GM19463 (cell line): ENCODE results near the gene CAPN5.
"Not testable (repeated sequence)": the region's sequence is repeated elsewhere in the genome, so short reads cannot be mapped to it uniquely, and the experiment has no call there.

Experiments used
- ATAC-seq: cut with Tn5 transposase; IDR thresholded peaks from one replicate; pipeline ENCODE4 v1.9.1; 2021; ENCODE audit warnings: mild to moderate bottlenecking, moderate library complexity; ENCODE audit not compliant: unreplicated experiment

Gene CAPN5

GRCh38 chr11:77042111-77042726, 24.6 kb upstream of the CAPN5 start:
- no peak for ATAC-seq

DNA sequence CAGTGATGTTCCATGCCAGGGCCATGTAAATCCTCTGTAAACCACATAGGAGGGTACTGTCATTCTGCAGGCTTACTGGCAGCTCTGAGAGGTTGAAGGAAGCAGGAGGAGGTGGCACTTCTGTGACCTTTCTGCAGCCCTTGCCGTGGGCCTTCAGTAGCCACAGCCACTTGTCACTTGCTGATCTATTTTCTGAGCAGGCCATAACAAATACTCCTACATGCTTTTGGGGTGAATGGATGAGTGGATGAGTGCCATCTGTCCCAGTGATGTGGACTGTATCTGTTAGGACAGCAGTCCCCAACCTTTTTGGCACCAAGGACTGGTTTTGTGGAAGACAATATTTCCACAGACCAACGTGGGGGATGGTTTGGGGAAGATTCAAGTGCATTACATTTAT, 22.4 kb upstream of the CAPN5 start:
- no peak for ATAC-seq

GRCh38 chr11:77044886-77045285, 21.9 kb upstream of the CAPN5 start:
- ATAC-seq, result no peak

DNA sequence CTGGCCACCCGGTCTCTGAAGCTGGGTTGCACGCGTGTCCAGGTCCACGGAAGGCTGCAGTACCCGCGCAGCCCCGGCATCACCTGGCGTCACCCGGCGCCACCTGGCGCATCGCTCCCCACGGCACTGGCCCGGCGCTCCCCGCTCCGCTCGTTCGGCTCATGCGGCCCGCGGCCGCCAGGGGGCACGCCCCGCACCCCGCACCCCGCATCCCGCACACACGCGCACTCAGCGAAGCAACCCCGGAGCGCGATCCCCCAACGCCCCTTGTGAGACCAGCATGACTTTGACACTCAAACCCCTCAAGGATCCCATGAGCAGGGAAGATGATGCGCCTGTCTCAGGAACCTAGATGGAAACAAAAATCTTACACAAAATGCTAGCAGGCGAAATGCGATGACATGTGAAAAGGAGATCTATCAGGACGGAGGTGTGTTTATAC, 20.7 kb upstream of the CAPN5 start:
- peak; percentile 49 for ATAC-seq

- ATAC-seq, result peak; percentile 82
Measured at GRCh38 chr11:77047007-77047927, 19.5 kb upstream of the CAPN5 start.

DNA sequence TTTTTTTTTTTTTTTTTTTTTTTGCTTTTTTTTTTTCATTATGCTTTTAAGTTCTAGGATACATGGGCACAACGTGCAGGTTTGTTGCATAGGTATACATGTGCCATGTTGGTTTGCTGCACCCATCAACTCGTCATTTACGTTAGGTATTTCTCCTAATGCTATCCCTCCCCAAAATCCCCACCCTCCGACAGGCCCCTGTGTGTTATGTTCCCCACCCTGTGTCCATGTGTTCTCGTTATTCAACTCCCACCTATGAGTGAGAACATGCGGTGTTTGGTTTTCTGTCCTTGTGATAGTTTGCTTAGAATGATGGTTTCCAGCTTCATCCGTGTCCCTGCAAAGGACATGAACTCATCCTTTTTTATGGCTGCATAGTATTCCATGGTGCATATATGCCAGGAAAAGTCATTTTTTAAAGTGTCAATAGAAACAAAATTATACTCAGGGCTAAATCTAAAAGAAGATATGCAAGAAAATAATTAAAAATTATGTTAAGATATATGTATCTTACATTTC, 18.8 kb upstream of the CAPN5 start:
- not testable (repeated sequence) for ATAC-seq

GRCh38 chr11:77049026-77049425, 17.7 kb upstream of the CAPN5 start:
- no peak for ATAC-seq

- ATAC-seq, result no peak
Measured at GRCh38 chr11:77051511-77051910, 15.3 kb upstream of the CAPN5 start.

DNA sequence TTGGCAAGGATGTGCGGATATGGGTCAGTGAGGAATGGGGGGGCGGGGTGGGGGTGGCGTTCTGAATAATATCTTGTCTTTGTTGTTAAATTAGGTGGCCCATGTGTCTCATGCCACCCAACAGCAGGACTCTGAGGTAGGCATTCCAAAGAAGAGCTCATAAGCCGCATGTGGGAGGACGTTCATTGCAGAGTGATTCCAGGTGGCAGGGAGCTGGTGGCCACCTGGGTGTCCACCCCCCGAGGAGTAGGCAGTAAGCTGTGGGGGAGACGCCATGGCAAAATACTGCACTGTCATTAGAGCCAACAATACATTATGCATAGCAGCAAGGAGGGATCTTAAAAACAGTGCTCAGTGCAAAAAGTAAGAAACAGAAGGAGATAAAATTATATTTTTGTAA, 14.3 kb upstream of the CAPN5 start:
- no peak for ATAC-seq

DNA sequence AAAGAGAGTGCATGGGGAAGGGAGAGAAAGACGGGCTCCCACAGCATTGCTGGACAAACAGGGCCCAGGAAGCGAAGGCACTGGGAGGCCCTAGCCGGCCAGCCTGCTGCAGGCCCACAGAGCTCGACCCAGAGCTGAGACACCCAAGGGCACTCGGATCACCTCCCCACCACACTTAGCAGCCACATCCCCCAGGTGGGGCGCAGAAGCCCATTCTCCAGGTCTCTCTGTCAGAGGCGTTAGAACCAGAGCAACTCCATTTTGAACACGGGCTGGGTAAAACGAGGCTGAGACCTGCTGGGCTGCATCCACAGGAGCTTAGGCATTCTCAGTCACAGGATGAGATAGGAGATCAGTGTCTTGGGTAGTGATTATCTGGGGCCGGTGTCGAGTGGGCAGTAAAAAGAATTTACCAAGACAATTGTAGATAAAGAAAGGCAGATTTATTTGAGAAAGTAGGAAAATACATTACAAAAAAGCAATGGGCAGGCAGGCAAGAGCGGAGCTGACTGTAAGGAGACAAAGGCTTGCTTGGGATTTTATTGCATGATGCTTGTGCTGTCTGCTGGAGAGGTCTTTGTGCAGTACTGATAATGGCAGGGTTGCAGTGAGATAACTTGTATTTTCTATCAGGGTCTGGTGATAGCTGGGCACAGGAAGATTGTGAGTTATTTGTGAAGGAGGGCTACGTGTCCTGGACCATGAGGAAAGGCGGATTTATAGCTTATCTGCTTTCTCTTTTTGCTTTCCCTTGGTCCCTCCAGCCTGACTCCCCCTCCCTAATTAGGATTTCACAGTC, 13.4 kb upstream of the CAPN5 start:
- no peak for ATAC-seq

GRCh38 chr11:77054084-77054483, 12.7 kb upstream of the CAPN5 start:
- no peak for ATAC-seq

- no peak for ATAC-seq
Measured at GRCh38 chr11:77055101-77055561, 11.6 kb upstream of the CAPN5 start.

- ATAC-seq, result no peak
Measured at GRCh38 chr11:77055913-77056312, 10.9 kb upstream of the CAPN5 start.

DNA sequence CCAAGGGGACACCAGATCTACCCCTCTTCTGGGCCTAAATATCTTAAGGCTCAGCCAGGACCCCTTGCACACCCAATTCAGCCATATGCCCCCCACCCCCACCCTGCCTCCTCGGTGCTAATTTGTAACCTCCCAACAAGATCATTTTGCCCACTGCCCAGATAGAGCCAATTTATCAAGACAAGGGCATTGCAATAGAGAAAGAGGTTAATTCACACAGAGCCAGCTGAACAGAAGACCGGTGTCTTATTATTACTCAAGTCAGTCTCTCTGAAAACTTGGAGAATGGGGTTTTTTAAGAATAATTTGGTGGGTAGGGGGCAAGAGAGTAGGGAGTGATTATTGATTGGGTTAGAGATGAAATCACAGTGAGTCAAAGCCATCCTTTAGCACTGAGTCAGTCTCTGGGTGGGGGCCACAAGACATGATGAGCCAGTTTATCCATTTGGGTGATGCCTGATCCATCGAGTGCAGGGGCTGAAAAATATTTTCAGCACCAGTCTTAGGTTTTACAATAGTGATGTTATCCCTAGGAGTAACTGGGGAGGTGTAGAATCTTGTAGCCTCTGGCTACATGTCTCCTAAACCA, 9.9 kb upstream of the CAPN5 start:
- ATAC-seq, result no peak

DNA sequence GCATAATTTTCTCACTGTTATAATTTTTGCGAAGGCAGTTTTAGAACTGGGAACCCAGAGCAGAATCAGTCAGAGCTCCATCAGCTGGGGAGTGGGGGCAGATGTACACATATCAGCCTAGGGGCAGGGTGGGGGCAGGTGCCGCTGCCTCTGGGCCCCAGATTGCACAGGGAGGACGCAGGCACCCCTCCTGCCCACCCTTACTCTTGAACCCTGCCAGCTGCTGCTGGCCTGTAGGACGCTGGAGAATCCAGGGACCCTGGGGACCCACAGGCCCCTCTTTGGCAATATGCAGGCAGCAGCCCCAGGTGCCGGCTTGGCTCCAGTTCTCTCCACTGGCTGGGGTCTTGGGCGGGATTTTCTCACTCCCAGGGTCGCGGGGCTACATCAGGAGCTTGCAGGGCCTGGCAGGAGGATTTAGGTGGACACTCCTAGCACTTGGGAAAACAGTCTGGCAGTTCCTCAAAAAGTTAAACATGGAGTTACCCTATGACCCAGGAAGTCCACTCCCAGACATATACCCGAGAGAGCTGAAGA, 8.8 kb upstream of the CAPN5 start:
- no peak for ATAC-seq

DNA sequence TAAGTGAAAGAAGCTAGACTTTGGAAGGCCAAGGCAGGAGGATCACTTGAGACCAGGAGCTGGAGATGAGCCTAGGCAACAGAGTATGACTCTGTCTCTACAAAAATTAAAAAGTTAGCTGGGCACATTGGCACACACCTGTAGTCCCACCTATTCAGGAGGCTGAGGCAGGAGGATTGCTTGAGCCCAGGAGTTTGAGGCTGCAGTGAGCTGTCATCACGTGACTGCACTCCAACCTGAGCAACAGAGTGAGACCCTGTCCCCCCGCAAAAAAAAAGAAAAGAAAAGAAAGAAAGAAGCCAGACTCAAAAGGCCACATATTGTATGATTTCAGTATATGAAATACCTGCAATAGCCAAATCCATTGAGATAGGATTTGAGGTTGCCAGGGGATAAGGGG, 7.9 kb upstream of the CAPN5 start:
- no peak for ATAC-seq

DNA sequence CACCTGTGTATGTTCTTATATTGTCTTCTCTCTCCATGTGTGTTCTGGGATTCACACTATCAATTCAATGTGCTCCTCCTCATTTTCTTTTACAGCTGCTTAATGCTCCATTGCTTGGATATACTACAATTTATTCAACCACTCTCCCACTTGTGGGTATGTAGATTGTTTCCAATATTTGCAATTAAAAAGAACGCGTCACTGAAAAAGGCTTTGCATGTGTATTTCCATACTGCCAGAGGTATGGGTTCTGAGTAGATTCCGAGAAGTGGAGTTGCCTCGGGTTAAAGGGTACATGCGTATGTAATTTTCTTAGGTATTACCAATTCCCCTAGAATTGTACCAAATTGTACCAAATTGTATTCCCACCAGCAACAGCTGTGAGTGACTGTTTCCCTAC, 7.0 kb upstream of the CAPN5 start:
- no peak for ATAC-seq

DNA sequence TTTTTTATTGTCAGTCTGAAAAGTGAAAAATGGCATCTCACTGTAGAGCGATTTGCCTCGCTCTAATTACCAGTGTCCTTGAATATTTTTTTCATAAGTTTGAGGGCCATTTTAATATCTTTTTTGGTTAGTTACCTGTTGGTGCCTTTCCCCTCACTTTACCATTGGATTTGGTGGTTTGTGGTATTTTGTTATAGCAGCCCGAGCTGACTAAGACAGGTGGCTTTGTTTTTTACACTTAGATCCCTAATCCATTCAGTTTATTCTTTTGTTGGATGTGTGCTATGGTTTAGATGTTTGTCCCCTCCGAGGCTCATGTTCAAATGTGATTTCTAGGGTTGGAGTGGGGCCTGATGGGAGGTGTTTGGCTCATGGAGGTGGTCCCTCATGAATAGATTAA, 6.5 kb upstream of the CAPN5 start:
- no peak for ATAC-seq

- not testable (repeated sequence) for ATAC-seq
Measured at GRCh38 chr11:77061258-77061657, 5.5 kb upstream of the CAPN5 start.

GRCh38 chr11:77062924-77063323, 3.8 kb upstream of the CAPN5 start:
- no peak for ATAC-seq

- ATAC-seq, result no peak
Measured at GRCh38 chr11:77063407-77063806, 3.4 kb upstream of the CAPN5 start.
